Measurements from ENCODE around the gene PCDHGA9. TPM values are rescaled to one million over a fixed set of nuclear protein-coding genes. Genes with fewer than 3 reads are reported as not detected.

The PCDHGA9 gene
- total RNA-seq, 1 donor from 2014 or later = 4.8 TPM

DNA sequence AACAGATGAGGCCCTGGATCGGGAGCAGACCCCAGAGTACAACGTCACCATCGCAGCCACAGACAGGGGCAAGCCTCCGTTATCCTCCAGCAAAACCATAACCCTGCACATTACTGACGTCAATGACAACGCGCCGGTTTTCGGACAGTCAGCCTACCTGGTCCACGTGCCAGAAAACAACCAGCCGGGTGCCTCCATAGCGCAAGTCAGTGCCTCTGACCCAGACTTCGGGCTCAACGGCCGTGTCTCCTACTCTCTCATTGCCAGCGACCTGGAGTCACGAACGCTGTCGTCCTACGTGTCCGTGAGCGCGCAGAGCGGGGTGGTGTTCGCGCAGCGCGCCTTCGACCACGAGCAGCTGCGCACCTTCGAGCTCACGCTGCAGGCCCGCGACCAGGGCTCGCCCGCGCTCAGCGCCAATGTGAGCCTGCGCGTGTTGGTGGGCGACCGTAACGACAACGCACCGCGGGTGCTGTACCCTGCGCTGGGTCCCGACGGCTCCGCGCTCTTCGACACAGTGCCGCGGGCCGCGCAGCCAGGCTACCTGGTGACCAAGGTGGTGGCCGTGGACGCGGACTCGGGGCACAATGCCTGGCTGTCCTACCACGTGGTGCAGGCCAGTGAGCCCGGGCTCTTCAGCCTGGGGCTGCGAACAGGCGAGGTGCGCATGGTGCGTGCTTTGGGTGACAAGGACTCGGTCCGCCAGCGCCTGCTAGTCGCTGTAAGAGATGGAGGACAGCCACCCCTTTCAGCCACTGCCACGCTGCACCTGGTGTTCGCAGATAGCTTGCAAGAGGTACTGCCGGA is 16.7 kb downstream of the PCDHGA9 start:
- TF ChIP-seq, protein P1, sequence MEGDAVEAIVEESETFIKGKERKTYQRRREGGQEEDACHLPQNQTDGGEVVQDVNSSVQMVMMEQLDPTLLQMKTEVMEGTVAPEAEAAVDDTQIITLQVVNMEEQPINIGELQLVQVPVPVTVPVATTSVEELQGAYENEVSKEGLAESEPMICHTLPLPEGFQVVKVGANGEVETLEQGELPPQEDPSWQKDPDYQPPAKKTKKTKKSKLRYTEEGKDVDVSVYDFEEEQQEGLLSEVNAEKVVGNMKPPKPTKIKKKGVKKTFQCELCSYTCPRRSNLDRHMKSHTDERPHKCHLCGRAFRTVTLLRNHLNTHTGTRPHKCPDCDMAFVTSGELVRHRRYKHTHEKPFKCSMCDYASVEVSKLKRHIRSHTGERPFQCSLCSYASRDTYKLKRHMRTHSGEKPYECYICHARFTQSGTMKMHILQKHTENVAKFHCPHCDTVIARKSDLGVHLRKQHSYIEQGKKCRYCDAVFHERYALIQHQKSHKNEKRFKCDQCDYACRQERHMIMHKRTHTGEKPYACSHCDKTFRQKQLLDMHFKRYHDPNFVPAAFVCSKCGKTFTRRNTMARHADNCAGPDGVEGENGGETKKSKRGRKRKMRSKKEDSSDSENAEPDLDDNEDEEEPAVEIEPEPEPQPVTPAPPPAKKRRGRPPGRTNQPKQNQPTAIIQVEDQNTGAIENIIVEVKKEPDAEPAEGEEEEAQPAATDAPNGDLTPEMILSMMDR (IDR thresholded peaks at IDR 0.05) = no peak
- ATAC-seq = no peak
- no peaks in the 10 kb centered on the region for H3K36me3 ChIP-seq
- peaks cover 84% of the 10 kb centered on the region for H3K9me3 ChIP-seq
- H3K4me3 ChIP-seq = no peak overlapping the region
- no peak overlapping the region for H3K27ac ChIP-seq
- intact Hi-C loops (cut with DNase I) = no loop called here
- no peak for DNase-seq
- H3K27me3 ChIP-seq (ENCODE audit: low read depth) = peaks cover 16% of the 10 kb centered on the region
- no peaks in the 10 kb centered on the region for H3K4me1 ChIP-seq

DNA sequence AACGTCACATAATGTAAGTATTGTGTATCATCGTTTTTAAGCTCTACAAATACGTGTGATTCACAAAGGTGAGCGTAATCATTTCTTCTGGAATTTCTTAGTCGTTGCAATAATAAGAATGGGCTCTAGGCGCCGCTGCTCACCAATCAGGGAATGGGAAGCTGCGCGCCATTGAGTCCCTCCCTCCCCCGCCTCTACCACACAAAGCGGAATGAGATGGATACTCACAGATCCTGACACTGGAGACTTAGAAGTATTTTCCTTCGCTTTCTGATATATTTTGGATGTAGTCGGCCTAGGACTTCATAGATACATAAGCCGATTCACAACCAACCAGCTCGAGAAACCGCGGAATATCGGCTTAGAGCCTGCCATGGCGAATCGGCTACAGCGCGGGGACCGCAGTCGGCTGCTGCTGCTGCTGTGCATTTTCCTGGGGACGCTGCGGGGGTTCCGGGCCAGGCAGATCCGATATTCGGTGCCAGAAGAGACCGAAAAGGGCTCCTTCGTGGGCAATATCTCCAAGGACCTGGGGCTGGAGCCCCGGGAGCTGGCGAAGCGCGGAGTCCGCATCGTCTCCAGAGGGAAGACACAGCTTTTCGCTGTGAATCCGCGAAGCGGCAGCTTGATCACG is 18.4 kb downstream of the PCDHGA9 start, which contains the start of gene PCDHGA11:
Gene PCDHGA11 (plus strand): TSS at position 197 of the 634 bp plus-strand sequence. CDS start 177 bp downstream, at position 374.
- Histone ChIP-seq H3K4me1 (no peaks in the 10 kb centered on the region), H3K36me3 (no peaks in the 10 kb centered on the region), H3K27ac (no peak within 1 kb of the TSS), H3K9me3 (peaks cover 85% of the 10 kb centered on the region), H3K27me3 (ENCODE audit: low read depth) (peaks cover 12% of the 10 kb centered on the region), H3K4me3 (peak within 1 kb of the TSS; percentile 48)
- intact Hi-C loops (cut with DNase I) = no loop called here
- TF ChIP-seq, protein P1 (IDR thresholded peaks at IDR 0.05) = peak; percentile 46
- DNase-seq = peak; percentile 69
- peak; percentile 56 to 67 for ATAC-seq

DNA sequence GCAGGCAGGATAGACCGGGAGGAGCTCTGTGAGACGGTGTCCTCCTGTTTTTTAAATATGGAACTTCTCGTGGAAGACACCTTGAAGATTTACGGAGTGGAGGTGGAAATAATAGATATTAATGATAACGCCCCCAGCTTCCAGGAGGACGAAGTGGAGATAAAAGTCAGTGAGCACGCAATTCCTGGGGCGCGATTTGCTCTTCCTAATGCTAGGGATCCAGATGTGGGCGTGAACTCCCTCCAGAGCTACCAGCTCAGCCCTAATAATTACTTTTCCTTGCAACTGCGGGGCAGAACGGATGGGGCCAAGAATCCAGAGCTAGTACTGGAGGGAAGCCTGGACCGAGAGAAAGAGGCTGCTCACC is 18.9 kb downstream of the PCDHGA9 start:
- intact Hi-C loops (cut with DNase I) = no loop called here
- Histone ChIP-seq H3K36me3 (no peaks in the 10 kb centered on the region), H3K4me1 (no peaks in the 10 kb centered on the region), H3K4me3 (peak overlapping the region; percentile 48), H3K27ac (no peak overlapping the region), H3K27me3 (ENCODE audit: low read depth) (peaks cover 12% of the 10 kb centered on the region), H3K9me3 (peaks cover 88% of the 10 kb centered on the region)
- DNase-seq = no peak
- TF ChIP-seq, protein P1 (IDR thresholded peaks at IDR 0.05) = no peak
- no peak for ATAC-seq

DNA sequence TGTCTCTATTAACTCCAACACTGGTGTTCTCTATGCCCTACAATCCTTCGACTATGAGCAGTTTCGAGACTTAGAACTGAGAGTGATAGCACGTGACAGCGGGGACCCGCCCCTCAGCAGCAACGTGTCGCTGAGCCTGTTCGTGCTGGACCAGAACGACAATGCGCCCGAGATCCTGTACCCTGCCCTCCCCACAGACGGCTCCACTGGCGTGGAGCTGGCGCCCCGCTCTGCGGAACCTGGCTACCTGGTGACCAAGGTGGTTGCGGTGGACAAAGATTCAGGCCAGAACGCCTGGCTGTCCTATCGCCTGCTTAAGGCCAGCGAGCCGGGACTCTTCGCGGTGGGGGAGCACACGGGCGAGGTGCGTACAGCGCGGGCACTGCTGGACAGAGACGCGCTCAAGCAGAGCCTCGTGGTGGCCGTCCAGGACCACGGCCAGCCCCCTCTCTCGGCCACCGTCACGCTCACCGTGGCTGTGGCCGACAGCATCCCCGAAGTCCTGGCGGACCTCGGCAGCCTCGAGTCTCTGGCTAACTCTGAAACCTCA is 20.2 kb downstream of the PCDHGA9 start:
- intact Hi-C loops (cut with DNase I) = no loop called here
- no peaks in the 10 kb centered on the region for H3K4me1 ChIP-seq
- H3K36me3 ChIP-seq = no peaks in the 10 kb centered on the region
- TF ChIP-seq, protein P1 (IDR thresholded peaks at IDR 0.05) = no peak
- H3K9me3 ChIP-seq = peaks cover 97% of the 10 kb centered on the region
- H3K27ac ChIP-seq = no peak overlapping the region
- ATAC-seq = no peak
- H3K27me3 ChIP-seq (ENCODE audit: low read depth) = peaks cover 12% of the 10 kb centered on the region
- H3K4me3 ChIP-seq = no peak overlapping the region
- no peak for DNase-seq

DNA sequence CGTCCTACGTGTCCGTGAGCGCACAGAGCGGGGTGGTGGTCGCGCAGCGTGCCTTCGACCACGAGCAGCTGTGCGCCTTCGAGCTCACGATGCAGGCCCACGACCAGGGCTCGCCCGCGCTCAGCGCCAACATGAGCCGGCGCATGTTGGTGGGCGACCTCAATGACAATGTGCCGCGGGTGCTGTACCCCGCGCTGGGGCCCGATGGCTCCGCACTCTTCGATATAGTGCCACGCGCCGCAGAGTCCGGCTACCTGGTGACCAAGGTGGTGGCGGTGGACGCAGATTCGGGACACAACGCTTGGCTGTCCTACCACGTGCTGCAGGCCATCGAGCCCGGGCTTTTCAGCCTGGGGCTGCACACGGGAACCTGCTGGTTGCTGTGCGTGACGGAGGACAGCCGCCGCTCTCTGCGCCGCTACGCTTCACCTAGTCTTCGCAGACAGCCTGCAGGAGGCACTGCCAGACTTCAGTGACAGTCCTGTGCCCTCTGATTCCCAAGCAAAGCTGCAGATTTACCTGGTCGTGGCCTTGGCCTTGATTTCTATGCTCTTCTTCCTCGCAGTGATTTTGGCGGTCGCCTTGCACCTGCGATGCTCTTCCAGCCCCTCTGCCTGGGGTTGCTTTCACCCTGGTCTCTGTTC is 25.3 kb downstream of the PCDHGA9 start:
- DNase-seq (no peak), ATAC-seq (no peak)
- intact Hi-C loops (cut with DNase I) = no loop called here
- H3K36me3 ChIP-seq = no peaks in the 10 kb centered on the region
- H3K27me3 ChIP-seq (ENCODE audit: low read depth) = peaks cover 11% of the 10 kb centered on the region
- H3K4me3 ChIP-seq = no peak overlapping the region
- H3K27ac ChIP-seq = no peak overlapping the region
- H3K9me3 ChIP-seq = peaks cover 91% of the 10 kb centered on the region
- TF ChIP-seq, protein P1 (IDR thresholded peaks at IDR 0.05) = no peak
- H3K4me1 ChIP-seq = no peaks in the 10 kb centered on the region

Measured in lower lobe of right lung (tissue), 2 donors.